ENCODE data around the gene FAM47E. TPM values are rescaled to one million over a fixed set of nuclear protein-coding genes. Genes with fewer than 3 reads are reported as not detected.

The FAM47E gene
- total RNA-seq, 1 donor from 2014 or later: 1.6 TPM

- Mint-ChIP-seq H3K4me3 (no peak overlapping the region), H3K4me1 (peaks cover 7% of the 10 kb centered on the region), H3K9me3 (peaks cover 4% of the 10 kb centered on the region), H3K36me3 (ENCODE audit: low read depth) (peaks cover 4% of the 10 kb centered on the region), H3K27ac (ENCODE audit: unreplicated experiment) (no peak overlapping the region), H3K27me3 (ENCODE audit: low read depth) (peaks cover 81% of the 10 kb centered on the region)
- no peak for DNase-seq (ENCODE audit: low read depth, low spot score)
- no peak for TF ChIP-seq CTCF (conservative IDR thresholded peaks at IDR 0.05)
Observed at GRCh38 chr4:76246852-76247251, 4.7 kb upstream of the FAM47E start.

DNA sequence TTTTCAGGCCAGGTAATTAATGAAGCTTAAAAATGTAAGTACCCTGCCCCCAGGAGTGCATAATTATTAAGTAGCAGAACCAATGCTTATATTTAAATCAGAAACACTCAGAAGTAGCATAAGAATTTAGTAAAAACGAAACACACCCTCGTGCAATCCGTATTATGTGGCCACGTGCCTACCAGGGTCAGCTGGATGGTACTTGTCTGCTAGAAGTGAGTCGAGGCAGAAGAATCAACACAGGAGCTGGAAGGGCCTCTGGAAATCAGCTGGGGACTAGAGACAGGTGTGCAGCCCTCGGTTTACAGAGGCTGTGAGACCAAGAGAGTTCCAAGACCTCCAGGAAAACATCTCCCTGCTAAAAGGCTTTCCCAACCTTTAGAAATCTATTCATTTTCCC lies 559 bp upstream of the FAM47E start:
- no peak for DNase-seq (ENCODE audit: low read depth, low spot score)
- Mint-ChIP-seq H3K27ac (ENCODE audit: unreplicated experiment) (no peak overlapping the region), H3K27me3 (ENCODE audit: low read depth) (peaks cover 76% of the 10 kb centered on the region), H3K4me1 (peaks cover 7% of the 10 kb centered on the region), H3K4me3 (peak overlapping the region; percentile 84), H3K9me3 (no peaks in the 10 kb centered on the region), H3K36me3 (ENCODE audit: low read depth) (no peaks in the 10 kb centered on the region)
- no peak for TF ChIP-seq CTCF (conservative IDR thresholded peaks at IDR 0.05)

DNA sequence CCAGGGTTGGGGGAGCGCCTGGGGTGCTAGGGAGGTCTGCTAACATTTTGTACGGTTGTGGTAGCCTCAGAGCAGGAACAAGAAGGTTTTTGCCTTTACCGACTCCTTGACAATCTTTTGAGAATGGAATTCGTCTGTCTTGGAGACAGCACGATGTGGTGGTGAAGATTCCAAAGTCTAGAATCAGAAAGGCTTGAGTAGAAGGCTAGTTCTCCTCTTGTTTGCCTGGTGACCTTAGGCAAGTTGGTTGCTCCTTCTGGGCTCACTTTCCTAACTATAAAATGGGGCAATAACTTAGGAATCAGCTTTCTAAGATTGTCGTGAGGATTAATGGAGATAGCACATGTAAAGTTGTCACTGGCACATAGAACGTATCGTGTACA lies 741 bp downstream of the FAM47E start:
- H3K4me3 Mint-ChIP-seq: peak overlapping the region; percentile 39
- peaks cover 63% of the 10 kb centered on the region for H3K27me3 Mint-ChIP-seq (ENCODE audit: low read depth)
- no peaks in the 10 kb centered on the region for H3K36me3 Mint-ChIP-seq (ENCODE audit: low read depth)

DNA sequence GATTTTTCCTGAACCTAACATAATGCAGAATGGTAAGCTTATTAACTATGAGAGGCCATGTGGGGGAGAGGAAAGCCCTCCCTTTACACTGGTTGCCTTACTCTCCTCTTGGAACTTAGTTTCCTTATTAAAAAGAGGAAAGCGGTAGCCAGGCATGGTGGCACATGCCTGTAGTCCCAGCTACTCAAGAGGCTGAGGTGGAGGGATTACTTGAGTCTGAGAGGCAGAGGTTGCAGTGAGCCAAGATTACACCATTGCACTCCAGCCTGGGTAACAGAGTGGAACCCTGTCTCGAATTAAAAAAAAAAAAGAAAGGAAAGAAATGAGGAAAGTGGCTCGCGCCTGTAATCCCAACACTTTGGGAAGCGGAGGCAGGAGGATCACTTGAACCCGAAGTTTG lies 2.0 kb downstream of the FAM47E start:
- no peak for TF ChIP-seq CTCF (conservative IDR thresholded peaks at IDR 0.05)
- no peaks in the 10 kb centered on the region for H3K36me3 Mint-ChIP-seq (ENCODE audit: low read depth)
- peaks cover 12% of the 10 kb centered on the region for H3K4me1 Mint-ChIP-seq

More for the DNA sequence above, 741 bp downstream of the FAM47E start:
- peaks cover 12% of the 10 kb centered on the region for H3K4me1 Mint-ChIP-seq
- H3K9me3 Mint-ChIP-seq: no peaks in the 10 kb centered on the region
- H3K27ac Mint-ChIP-seq (ENCODE audit: unreplicated experiment): no peak overlapping the region
- DNase-seq (ENCODE audit: low read depth, low spot score): no peak
- no peak for TF ChIP-seq CTCF (conservative IDR thresholded peaks at IDR 0.05)

GRCh38 chr4:76256032-76256431 lies 4.5 kb downstream of the FAM47E start:
- no peak for TF ChIP-seq CTCF (conservative IDR thresholded peaks at IDR 0.05)
- no peak for DNase-seq (ENCODE audit: low read depth, low spot score)
- H3K27ac Mint-ChIP-seq (ENCODE audit: unreplicated experiment): no peak overlapping the region

More for the DNA sequence above, 2.0 kb downstream of the FAM47E start:
- Mint-ChIP-seq H3K27ac (ENCODE audit: unreplicated experiment) (no peak overlapping the region), H3K4me3 (no peak overlapping the region), H3K27me3 (ENCODE audit: low read depth) (peaks cover 53% of the 10 kb centered on the region), H3K9me3 (no peaks in the 10 kb centered on the region)
- no peak for DNase-seq (ENCODE audit: low read depth, low spot score)

DNA sequence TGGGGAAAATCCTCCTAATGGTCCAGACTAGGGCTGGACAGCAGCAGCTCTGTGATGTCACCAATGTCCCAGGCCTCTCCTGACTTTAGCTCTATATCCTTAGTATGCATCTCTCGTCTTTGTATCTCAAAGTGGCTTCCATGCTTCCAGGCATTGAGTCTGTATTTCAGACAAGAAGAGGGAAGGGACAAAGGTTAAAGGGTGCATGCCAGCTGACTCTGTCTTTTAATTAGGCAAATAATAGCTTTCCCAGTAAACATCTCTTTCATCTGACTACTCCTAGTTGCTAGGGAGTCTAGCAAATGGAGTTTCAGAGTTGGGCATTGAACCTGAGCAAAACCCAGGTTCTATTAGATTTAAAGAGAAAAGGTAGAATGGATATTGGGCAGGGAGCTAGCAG lies 5.4 kb downstream of the FAM47E start:
- H3K9me3 Mint-ChIP-seq: no peaks in the 10 kb centered on the region
- no peak overlapping the region for H3K4me3 Mint-ChIP-seq
- no peaks in the 10 kb centered on the region for H3K36me3 Mint-ChIP-seq (ENCODE audit: low read depth)
- TF ChIP-seq CTCF (conservative IDR thresholded peaks at IDR 0.05): no peak
- H3K4me1 Mint-ChIP-seq: peaks cover 5% of the 10 kb centered on the region
- H3K27me3 Mint-ChIP-seq (ENCODE audit: low read depth): peaks cover 25% of the 10 kb centered on the region
- DNase-seq (ENCODE audit: low read depth, low spot score): no peak
- H3K27ac Mint-ChIP-seq (ENCODE audit: unreplicated experiment): no peak overlapping the region

More at GRCh38 chr4:76256032-76256431, 4.5 kb downstream of the FAM47E start:
- H3K4me3 Mint-ChIP-seq: no peak overlapping the region
- no peaks in the 10 kb centered on the region for H3K9me3 Mint-ChIP-seq
- H3K27me3 Mint-ChIP-seq (ENCODE audit: low read depth): peaks cover 29% of the 10 kb centered on the region
- H3K36me3 Mint-ChIP-seq (ENCODE audit: low read depth): no peaks in the 10 kb centered on the region
- peaks cover 9% of the 10 kb centered on the region for H3K4me1 Mint-ChIP-seq

Data from neural crest cell (in vitro differentiated cells).